ENCODE results near the gene RNF208. TPM values are rescaled to one million over a fixed set of nuclear protein-coding genes. Genes with fewer than 3 reads are reported as not detected.

Gene RNF208
- total and polyA plus RNA-seq, 9 of the 15 experiments (the other 6 are each of a cell fraction or from before 2014, with no cell fraction given): 0.15 to 6.9 (median 0.50) TPM; not detected in 2

- no peak for TF ChIP-seq CEBPG (CRISPR knock-in tag; IDR thresholded peaks at IDR 0.05)
- no peak for TF ChIP-seq CEBPG (tag; conservative IDR thresholded peaks at IDR 0.05 in 1 of 2, IDR thresholded peaks at IDR 0.05 in 1 of 2)
- TF ChIP-seq SNAPC5 (CRISPR knock-in tag; IDR thresholded peaks at IDR 0.05): no peak
- peak in 2 of 3 experiments; percentile 39 to 52 for TF ChIP-seq YY1 (IDR thresholded peaks at IDR 0.05; ENCODE audit: borderline replicate concordance in 1 of 3, control insufficient read depth in 1 of 3, extremely low read depth in 1 of 3, insufficient read depth in 3 of 3, insufficient read length in 1 of 3, insufficient replicate concordance in 2 of 3, low read depth in 1 of 3, low read length in 2 of 3)
- peak; percentile 70 for TF ChIP-seq USF2 (CRISPR knock-in tag; IDR thresholded peaks at IDR 0.05)
- no peak for TF ChIP-seq PURB (CRISPR knock-in tag; IDR thresholded peaks at IDR 0.05; ENCODE audit: low read depth)
- TF ChIP-seq NUFIP1 (IDR thresholded peaks at IDR 0.05; ENCODE audit: partially characterized antibody): no peak
- TF ChIP-seq GTF2B (IDR thresholded peaks at IDR 0.05; ENCODE audit: extremely low read depth, insufficient read length): no peak
- TF ChIP-seq MAZ (CRISPR knock-in tag; conservative IDR thresholded peaks at IDR 0.05 in 1 of 2, IDR thresholded peaks at IDR 0.05 in 1 of 2): peak; percentile 92 to 98
- no peak for TF ChIP-seq PKNOX1 (IDR thresholded peaks at IDR 0.05)
- TF ChIP-seq ZNF445 (CRISPR knock-in tag; IDR thresholded peaks at IDR 0.05; ENCODE audit: low read depth): no peak
- TF ChIP-seq MYNN (IDR thresholded peaks at IDR 0.05): peak; percentile 28; the same call in 1 of the 2 replicates
- no peak for TF ChIP-seq MYNN (CRISPR knock-in tag; IDR thresholded peaks at IDR 0.05)
- no peak for TF ChIP-seq STAT6 (CRISPR knock-in tag; IDR thresholded peaks at IDR 0.05)
- no peak for TF ChIP-seq VEZF1 (CRISPR knock-in tag; IDR thresholded peaks at IDR 0.05)
- TF ChIP-seq FIP1L1 (IDR thresholded peaks at IDR 0.05; ENCODE audit: low read depth, low read length, poor library complexity, severe bottlenecking): peak; percentile 82
- no peak for TF ChIP-seq ZNF165 (CRISPR knock-in tag; IDR thresholded peaks at IDR 0.05; ENCODE audit: borderline replicate concordance)
- TF ChIP-seq HDAC2 (IDR thresholded peaks at IDR 0.05): peak; percentile 65; the same call in 1 of the 2 replicates
- TF ChIP-seq THRB (CRISPR knock-in tag; conservative IDR thresholded peaks at IDR 0.05): no peak
Observed at GRCh38 chr9:137240318-137240840, 18.3 kb upstream of the RNF208 start (continued).

Measured in K562 (cell line).